Progenitor cell of endocrine pancreas (in vitro differentiated cells): Measurements from ENCODE around the gene TCP1. TPM values are rescaled to one million over a fixed set of nuclear protein-coding genes. Genes with fewer than 3 reads are reported as not detected.
"Not testable (repeated sequence)": the region's sequence is repeated elsewhere in the genome, so short reads cannot be mapped to it uniquely, and the experiment has no call there.

Source experiments
- DNase-seq: peaks from one replicate; pipeline ENCODE4 v3.0.0; 2021; ENCODE audit warnings: low spot score; ENCODE audit not compliant: unreplicated experiment
- H3K27ac Mint-ChIP-seq: 2 replicates; pipeline ENCODE4 v1.8.0; 2021; ENCODE audit warnings: mild to moderate bottlenecking, moderate library complexity, mixed read lengths
- H3K27me3 Mint-ChIP-seq: 2 replicates; pipeline ENCODE4 v1.8.0; 2021; ENCODE audit warnings: mixed read lengths
- H3K36me3 Mint-ChIP-seq: 2 replicates; pipeline ENCODE4 v1.8.0; 2022; ENCODE audit warnings: mixed read lengths; ENCODE audit not compliant: insufficient read depth
- H3K4me1 Mint-ChIP-seq: 2 replicates; pipeline ENCODE4 v1.8.0; 2021; ENCODE audit warnings: low read depth, mixed read lengths
- H3K4me3 Mint-ChIP-seq: 2 replicates; pipeline ENCODE4 v1.8.0; 2021; ENCODE audit warnings: low read depth, mild to moderate bottlenecking, moderate library complexity, mixed read lengths
- H3K9me3 Mint-ChIP-seq: 2 replicates; pipeline ENCODE4 v1.8.0; 2021; ENCODE audit warnings: low read depth, mixed read lengths
- total RNA-seq: library from RNA; stranded (reverse); gene quantifications from 2 replicates; pipeline ENCODE4 v1.2.1, GENCODE V29; 2021
- TF ChIP-seq, protein P1 (sequence below): fragments of 200-600 bp; sonication (generic); IDR thresholded peaks from one replicate; pipeline ENCODE4 v1.5.0; 2021; ENCODE audit warnings: antibody characterized with exemption, mild to moderate bottlenecking; ENCODE audit not compliant: unreplicated experiment

TCP1 gene
- total RNA-seq, 1 donor from 2014 or later: 218 TPM

- TF ChIP-seq, protein P1, sequence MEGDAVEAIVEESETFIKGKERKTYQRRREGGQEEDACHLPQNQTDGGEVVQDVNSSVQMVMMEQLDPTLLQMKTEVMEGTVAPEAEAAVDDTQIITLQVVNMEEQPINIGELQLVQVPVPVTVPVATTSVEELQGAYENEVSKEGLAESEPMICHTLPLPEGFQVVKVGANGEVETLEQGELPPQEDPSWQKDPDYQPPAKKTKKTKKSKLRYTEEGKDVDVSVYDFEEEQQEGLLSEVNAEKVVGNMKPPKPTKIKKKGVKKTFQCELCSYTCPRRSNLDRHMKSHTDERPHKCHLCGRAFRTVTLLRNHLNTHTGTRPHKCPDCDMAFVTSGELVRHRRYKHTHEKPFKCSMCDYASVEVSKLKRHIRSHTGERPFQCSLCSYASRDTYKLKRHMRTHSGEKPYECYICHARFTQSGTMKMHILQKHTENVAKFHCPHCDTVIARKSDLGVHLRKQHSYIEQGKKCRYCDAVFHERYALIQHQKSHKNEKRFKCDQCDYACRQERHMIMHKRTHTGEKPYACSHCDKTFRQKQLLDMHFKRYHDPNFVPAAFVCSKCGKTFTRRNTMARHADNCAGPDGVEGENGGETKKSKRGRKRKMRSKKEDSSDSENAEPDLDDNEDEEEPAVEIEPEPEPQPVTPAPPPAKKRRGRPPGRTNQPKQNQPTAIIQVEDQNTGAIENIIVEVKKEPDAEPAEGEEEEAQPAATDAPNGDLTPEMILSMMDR: no peak
- Mint-ChIP-seq H3K4me1 (peaks cover 4% of the 10 kb centered on the region), H3K9me3 (no peaks in the 10 kb centered on the region), H3K27ac (no peak overlapping the region), H3K27me3 (no peaks in the 10 kb centered on the region), H3K4me3 (no peak overlapping the region), H3K36me3 (peaks cover 43% of the 10 kb centered on the region)
- DNase-seq: no peak
Measured at GRCh38 chr6:159746759-159747158, 42.6 kb downstream of the TCP1 start.

DNA sequence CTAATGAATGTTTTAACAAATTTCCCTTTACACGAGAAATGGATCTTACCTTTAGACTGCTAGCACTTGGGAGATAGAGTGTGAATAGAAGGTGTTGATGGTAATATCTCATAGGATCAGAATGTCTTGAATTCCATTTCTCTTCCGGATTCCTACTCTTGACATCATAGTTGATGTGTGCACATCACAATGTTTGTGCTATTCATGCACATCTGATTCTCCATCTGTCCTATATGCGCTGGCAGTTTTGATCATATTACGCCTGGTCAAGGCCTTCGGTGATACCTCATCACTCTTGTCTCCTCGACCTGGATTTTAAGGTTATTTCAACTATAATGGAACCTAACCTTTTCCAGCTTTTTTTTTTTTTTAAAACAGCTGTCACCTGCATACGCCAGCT, 44.3 kb downstream of the TCP1 start:
- no peaks in the 10 kb centered on the region for H3K27me3 Mint-ChIP-seq
- peaks cover 4% of the 10 kb centered on the region for H3K4me1 Mint-ChIP-seq
- no peak overlapping the region for H3K27ac Mint-ChIP-seq
- TF ChIP-seq, protein P1: no peak
- no peak for DNase-seq
- peaks cover 47% of the 10 kb centered on the region for H3K36me3 Mint-ChIP-seq
- H3K9me3 Mint-ChIP-seq: no peaks in the 10 kb centered on the region
- no peak overlapping the region for H3K4me3 Mint-ChIP-seq

DNA sequence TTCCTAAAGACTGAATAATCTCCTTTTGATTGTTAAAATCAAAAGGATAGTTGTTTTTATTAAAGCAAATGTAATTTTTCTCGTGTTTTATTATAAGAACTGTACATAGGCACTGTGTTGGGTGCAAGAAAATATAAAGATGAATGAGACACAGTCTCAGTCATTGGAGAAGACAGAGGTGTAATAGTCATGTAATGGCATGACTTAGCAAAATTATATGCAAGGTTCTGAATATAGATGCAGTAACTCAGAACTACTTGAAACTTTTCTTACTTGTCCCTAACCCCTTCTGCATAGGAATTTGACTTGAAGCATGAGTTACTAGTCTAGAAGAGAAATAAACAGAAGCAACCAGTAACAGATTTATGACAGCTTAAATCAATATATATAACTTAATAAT, 47.2 kb downstream of the TCP1 start:
- H3K9me3 Mint-ChIP-seq: no peaks in the 10 kb centered on the region
- H3K27ac Mint-ChIP-seq: no peak overlapping the region
- H3K36me3 Mint-ChIP-seq: peaks cover 33% of the 10 kb centered on the region

GRCh38 chr6:159739341-159739740, 50.1 kb downstream of the TCP1 start:
- no peaks in the 10 kb centered on the region for H3K27me3 Mint-ChIP-seq
- H3K27ac Mint-ChIP-seq: no peak overlapping the region
- H3K4me1 Mint-ChIP-seq: peaks cover 4% of the 10 kb centered on the region
- no peaks in the 10 kb centered on the region for H3K9me3 Mint-ChIP-seq
- TF ChIP-seq, protein P1: no peak
- DNase-seq: no peak
- H3K4me3 Mint-ChIP-seq: no peak overlapping the region
- peaks cover 18% of the 10 kb centered on the region for H3K36me3 Mint-ChIP-seq

More for the DNA sequence above, 47.2 kb downstream of the TCP1 start:
- H3K4me1 Mint-ChIP-seq: peaks cover 4% of the 10 kb centered on the region
- no peak overlapping the region for H3K4me3 Mint-ChIP-seq
- TF ChIP-seq, protein P1: no peak
- H3K27me3 Mint-ChIP-seq: no peaks in the 10 kb centered on the region
- DNase-seq: no peak

GRCh38 chr6:159736908-159737307, 52.5 kb downstream of the TCP1 start:
- Mint-ChIP-seq H3K4me3 (no peak overlapping the region), H3K4me1 (peaks cover 1% of the 10 kb centered on the region), H3K27me3 (no peaks in the 10 kb centered on the region), H3K27ac (no peak overlapping the region), H3K36me3 (peaks cover 10% of the 10 kb centered on the region), H3K9me3 (no peaks in the 10 kb centered on the region)
- TF ChIP-seq, protein P1: no peak
- no peak for DNase-seq

- peaks cover 19% of the 10 kb centered on the region for H3K4me1 Mint-ChIP-seq
- DNase-seq, H3K4me3 Mint-ChIP-seq, H3K9me3 Mint-ChIP-seq, H3K36me3 Mint-ChIP-seq, H3K27ac Mint-ChIP-seq, H3K27me3 Mint-ChIP-seq: not testable (repeated sequence)
Measured at GRCh38 chr6:159733395-159733794, 56.0 kb downstream of the TCP1 start.

DNA sequence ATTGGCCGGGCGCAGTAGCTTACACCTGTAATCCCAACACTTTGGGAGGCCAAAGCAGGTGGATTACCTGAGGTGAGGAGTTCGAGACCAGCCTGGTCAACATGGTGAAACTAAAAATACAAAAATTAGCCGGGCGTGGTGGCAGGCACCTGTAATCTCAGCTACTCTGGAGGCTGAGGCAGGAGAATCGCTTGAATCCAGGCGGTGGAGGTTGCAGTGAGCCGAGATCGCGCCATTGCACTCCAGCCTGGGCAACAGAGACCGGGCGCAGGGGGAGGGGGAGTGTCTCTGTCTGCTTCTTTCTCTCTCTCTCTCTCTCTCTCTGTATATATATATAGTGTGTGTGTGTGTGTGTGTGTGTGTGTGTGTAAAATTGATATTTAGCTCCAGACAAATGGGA, 56.9 kb downstream of the TCP1 start:
- not testable (repeated sequence) for H3K27me3 Mint-ChIP-seq, H3K36me3 Mint-ChIP-seq, H3K4me3 Mint-ChIP-seq, DNase-seq, H3K9me3 Mint-ChIP-seq
- peak overlapping the region; percentile 37 for H3K27ac Mint-ChIP-seq
- H3K4me1 Mint-ChIP-seq: peaks cover 19% of the 10 kb centered on the region
